Measurements from ENCODE around the gene TOM1L2. TPM values are rescaled to one million over a fixed set of nuclear protein-coding genes. Genes with fewer than 3 reads are reported as not detected.

Gene TOM1L2
- 10 to 100 TPM; 31.8 to 36.2 (median 32.2) TPM for polyA plus RNA-seq (ENCODE audit: insufficient read length in 3 of 3)

GRCh38 chr17:17972126-17972951 lies at the start of gene TOM1L2, which contains the start of gene DRC3:
TSS of gene TOM1L2 (minus strand) at chr17:17972400. CDS start at chr17:17972313, 87 bp downstream.
TSS of gene DRC3 (plus strand) at chr17:17972862. CDS start at chr17:17977599, 4,737 bp downstream.
- peak; percentile 100 for DNase-seq (ENCODE audit: low read depth in 3 of 3, low spot score in 2 of 3)

- DNase-seq (ENCODE audit: low read depth in 3 of 3, low spot score in 2 of 3): no peak
Measured at GRCh38 chr17:18021372-18021771, 49.2 kb upstream of the TOM1L2 start.

GRCh38 chr17:18020971-18021370 lies 48.8 kb upstream of the TOM1L2 start:
- no peak for DNase-seq (ENCODE audit: low read depth in 3 of 3, low spot score in 2 of 3)

- DNase-seq (ENCODE audit: low read depth in 3 of 3, low spot score in 2 of 3): no peak
Measured at GRCh38 chr17:18019838-18020154, 47.6 kb upstream of the TOM1L2 start.

- DNase-seq (ENCODE audit: low read depth in 3 of 3, low spot score in 2 of 3): no peak
Measured at GRCh38 chr17:18018411-18018921, 46.3 kb upstream of the TOM1L2 start.

GRCh38 chr17:18017958-18018357 lies 45.8 kb upstream of the TOM1L2 start:
- no peak for DNase-seq (ENCODE audit: low read depth in 3 of 3, low spot score in 2 of 3)

GRCh38 chr17:18016426-18016825 lies 44.2 kb upstream of the TOM1L2 start:
- DNase-seq (ENCODE audit: low read depth in 3 of 3, low spot score in 2 of 3): no peak

GRCh38 chr17:18015593-18015992 lies 43.4 kb upstream of the TOM1L2 start:
- DNase-seq (ENCODE audit: low read depth in 3 of 3, low spot score in 2 of 3): no peak

- DNase-seq (ENCODE audit: low read depth in 3 of 3, low spot score in 2 of 3): no peak
Measured at GRCh38 chr17:18014006-18014405, 41.8 kb upstream of the TOM1L2 start.

GRCh38 chr17:18011286-18011685 lies 39.1 kb upstream of the TOM1L2 start:
- no peak for DNase-seq (ENCODE audit: low read depth in 3 of 3, low spot score in 2 of 3)

GRCh38 chr17:18009609-18010420 lies 37.6 kb upstream of the TOM1L2 start:
- no peak for DNase-seq (ENCODE audit: low read depth in 3 of 3, low spot score in 2 of 3)

- DNase-seq (ENCODE audit: low read depth in 3 of 3, low spot score in 2 of 3): no peak
Measured at GRCh38 chr17:18008496-18009268, 36.5 kb upstream of the TOM1L2 start.

- no peak for DNase-seq (ENCODE audit: low read depth in 3 of 3, low spot score in 2 of 3)
Measured at GRCh38 chr17:18006495-18007239, 34.5 kb upstream of the TOM1L2 start.

GRCh38 chr17:18005496-18005895 lies 33.3 kb upstream of the TOM1L2 start:
- no peak for DNase-seq (ENCODE audit: low read depth in 3 of 3, low spot score in 2 of 3)

- peak in 1 of 3 donors; percentile 6 for DNase-seq (ENCODE audit: low read depth in 3 of 3, low spot score in 2 of 3)
Measured at GRCh38 chr17:18004884-18005305, 32.7 kb upstream of the TOM1L2 start.

- no peak for DNase-seq (ENCODE audit: low read depth in 3 of 3, low spot score in 2 of 3)
Measured at GRCh38 chr17:18004345-18004744, 32.1 kb upstream of the TOM1L2 start.

GRCh38 chr17:18002171-18002570 lies 30.0 kb upstream of the TOM1L2 start:
- DNase-seq (ENCODE audit: low read depth in 3 of 3, low spot score in 2 of 3): no peak

GRCh38 chr17:18000030-18000408 lies 27.8 kb upstream of the TOM1L2 start:
- DNase-seq (ENCODE audit: low read depth in 3 of 3, low spot score in 2 of 3): no peak

GRCh38 chr17:17999364-18000029 lies 27.3 kb upstream of the TOM1L2 start:
- no peak for DNase-seq (ENCODE audit: low read depth in 3 of 3, low spot score in 2 of 3)

Measured in right renal cortex interstitium (tissue), 3 donors.